GM21529 (cell line): ENCODE results near the gene RNF215.

Experiments used
- ATAC-seq: cut with Tn5 transposase; IDR thresholded peaks from one replicate; pipeline ENCODE4 v1.9.1; 2021; ENCODE audit not compliant: unreplicated experiment

The RNF215 gene

GRCh38 chr22:30397656-30398635 lies 10.7 kb upstream of the RNF215 start:
- ATAC-seq: no peak

GRCh38 chr22:30396871-30397655 lies 9.9 kb upstream of the RNF215 start, which contains the start of gene SEC14L2:
Gene SEC14L2 (plus strand): TSS chr22:30397018. CDS start chr22:30397117, 99 bp downstream.
- ATAC-seq: no peak

- no peak for ATAC-seq
Observed at GRCh38 chr22:30393885-30394284, 6.7 kb upstream of the RNF215 start.

GRCh38 chr22:30393322-30393680 lies 6.1 kb upstream of the RNF215 start:
- ATAC-seq: no peak

- no peak for ATAC-seq
Observed at GRCh38 chr22:30392661-30393321, 5.6 kb upstream of the RNF215 start.

- ATAC-seq: peak; percentile 37
Observed at GRCh38 chr22:30390974-30391691, 3.9 kb upstream of the RNF215 start.

GRCh38 chr22:30386608-30386959 lies 627 bp downstream of the RNF215 start:
- ATAC-seq: no peak

- ATAC-seq: no peak
Observed at GRCh38 chr22:30385942-30386341, 1.3 kb downstream of the RNF215 start.

- ATAC-seq: no peak
Observed at GRCh38 chr22:30383061-30383460, 4.2 kb downstream of the RNF215 start.

- no peak for ATAC-seq
Observed at GRCh38 chr22:30382340-30382739, 4.9 kb downstream of the RNF215 start.

GRCh38 chr22:30381264-30381663 lies 5.9 kb downstream of the RNF215 start:
- no peak for ATAC-seq

GRCh38 chr22:30380011-30380410 lies 7.2 kb downstream of the RNF215 start:
- ATAC-seq: no peak

- ATAC-seq: no peak
Observed at GRCh38 chr22:30375312-30375849, 11.8 kb downstream of the RNF215 start.

GRCh38 chr22:30373331-30374325 lies 13.6 kb downstream of the RNF215 start:
- ATAC-seq: no peak

GRCh38 chr22:30372915-30373314 lies 14.3 kb downstream of the RNF215 start:
- ATAC-seq: no peak

GRCh38 chr22:30371981-30372380 lies 15.2 kb downstream of the RNF215 start:
- no peak for ATAC-seq

GRCh38 chr22:30371321-30371720 lies 15.9 kb downstream of the RNF215 start:
- ATAC-seq: no peak

- ATAC-seq: no peak
Observed at GRCh38 chr22:30370641-30371230, 16.5 kb downstream of the RNF215 start.

GRCh38 chr22:30368420-30368819 lies 18.8 kb downstream of the RNF215 start:
- ATAC-seq: no peak
